HG03097 (cell line): ENCODE data around the gene NEURL1B.
"Not testable (repeated sequence)": the region's sequence is repeated elsewhere in the genome, so short reads cannot be mapped to it uniquely, and the experiment has no call there.

Experiments
- ATAC-seq: cut with Tn5 transposase; IDR thresholded peaks from one replicate; pipeline ENCODE4 v1.9.1; 2021; ENCODE audit not compliant: unreplicated experiment, low FRiP score

NEURL1B gene

GRCh38 chr5:172640822-172641358 is at the start of gene NEURL1B:
TSS of gene NEURL1B (plus strand) at chr5:172641263. CDS start at chr5:172641407, 144 bp downstream.
- no peak for ATAC-seq

GRCh38 chr5:172591636-172592035 is 49.4 kb upstream of the NEURL1B start:
- no peak for ATAC-seq

GRCh38 chr5:172592881-172593280 is 48.2 kb upstream of the NEURL1B start:
- no peak for ATAC-seq

GRCh38 chr5:172593306-172593705 is 47.8 kb upstream of the NEURL1B start:
- ATAC-seq = no peak

GRCh38 chr5:172593721-172594235 is 47.3 kb upstream of the NEURL1B start:
- no peak for ATAC-seq

GRCh38 chr5:172594431-172594830 is 46.6 kb upstream of the NEURL1B start:
- no peak for ATAC-seq

- no peak for ATAC-seq
Observed at GRCh38 chr5:172594867-172595466, 46.1 kb upstream of the NEURL1B start.

GRCh38 chr5:172595596-172596455 is 45.2 kb upstream of the NEURL1B start:
- ATAC-seq = no peak

- no peak for ATAC-seq
Observed at GRCh38 chr5:172596638-172597231, 44.3 kb upstream of the NEURL1B start.

- no peak for ATAC-seq
Observed at GRCh38 chr5:172597755-172598155, 43.3 kb upstream of the NEURL1B start.

GRCh38 chr5:172598251-172599203 is 42.5 kb upstream of the NEURL1B start:
- ATAC-seq = no peak

GRCh38 chr5:172599204-172599567 is 41.9 kb upstream of the NEURL1B start:
- ATAC-seq = no peak

- ATAC-seq = no peak
Observed at GRCh38 chr5:172600571-172600970, 40.5 kb upstream of the NEURL1B start.

- ATAC-seq = not testable (repeated sequence)
Observed at GRCh38 chr5:172601576-172601975, 39.5 kb upstream of the NEURL1B start.

GRCh38 chr5:172602783-172603231 is 38.3 kb upstream of the NEURL1B start:
- ATAC-seq = no peak

GRCh38 chr5:172603251-172603806 is 37.7 kb upstream of the NEURL1B start:
- no peak for ATAC-seq

- no peak for ATAC-seq
Observed at GRCh38 chr5:172605466-172605865, 35.6 kb upstream of the NEURL1B start.

GRCh38 chr5:172606156-172606785 is 34.8 kb upstream of the NEURL1B start:
- ATAC-seq = no peak

- no peak for ATAC-seq
Observed at GRCh38 chr5:172607213-172607793, 33.8 kb upstream of the NEURL1B start.
